HepG2 (cell line): Measurements from ENCODE around the gene PIP5K1C. TPM values are rescaled to one million over a fixed set of nuclear protein-coding genes. Genes with fewer than 3 reads are reported as not detected.

Source experiments
- ATAC-seq: fragments of 200-7000 bp; cut with Tn5 transposase; 3 replicates; pipeline ENCODE4 v1.9.1; 2020; ENCODE audit warnings: mild to moderate bottlenecking, moderate library complexity
- BruUV-seq: library from RNA; stranded (reverse); fragments of 400-500 nt; replicated peaks from 2 replicates; lab custom pipeline; 2021; lab: Mats Ljungman, UMichigan
- CTCF ChIA-PET: fragments of 300-600 bp; formaldehyde crosslinking; extraction: SDS; loops from one replicate; lab custom pipeline; 2021; ENCODE audit warnings: low total read pairs, inconsistent platforms, low intra/inter-chr PET ratio; lab: Yijun Ruan, JAX
- POLR2A ChIA-PET: fragments of 350-600 bp; sonication (Branson Sonifier 250); formaldehyde crosslinking; loops from one replicate; lab custom pipeline; 2020; ENCODE audit warnings: antibody characterized with exemption, inconsistent platforms; lab: Yijun Ruan, JAX
- DNase-seq: peaks from one replicate; pipeline ENCODE4 v3.0.0-alpha.2; 2015; ENCODE audit warnings: low spot score
- FAIRE-seq: peaks from 3 replicates; lab custom pipeline; 2011; peaks lifted over from hg19 to GRCh38; lab: Jason Lieb, UNC
- H2AFZ ChIP-seq: one replicate; pipeline ENCODE4 v1.6.1; 2011; ENCODE audit warnings: low read length, inconsistent platforms
- H3K27ac ChIP-seq: fragments of 300-600 bp; 3 replicates; pipeline ENCODE4 v1.8.0; 2011; ENCODE audit warnings: mixed run types, mild to moderate bottlenecking, mixed read lengths, low read length, inconsistent platforms; ENCODE audit not compliant: insufficient read depth; ENCODE audit errors: extremely low read length
- H3K27me3 ChIP-seq, 2 experiments: fragments of 200-600 bp in 1 of 2; 2 replicates in 1 of 2; 3 replicates in 1 of 2; pipeline versions ENCODE4 v1.6.0 to v1.8.0; 2011; ENCODE audit warnings: low read length in 2 of 2, mild to moderate bottlenecking in 2 of 2, moderate library complexity in 2 of 2, inconsistent platforms in 1 of 2; ENCODE audit not compliant: insufficient read depth in 2 of 2, control insufficient read depth in 1 of 2
- H3K36me3 ChIP-seq, 2 experiments: fragments of 200-600 bp in 1 of 2; replicated peaks in 1 of 2; 2 replicates in 1 of 2; 3 replicates in 1 of 2; pipeline versions ENCODE4 v1.5.1 to v1.8.0; 2011; ENCODE audit warnings: low read length in 2 of 2, inconsistent platforms in 1 of 2; ENCODE audit not compliant: insufficient read depth in 2 of 2, control insufficient read depth in 1 of 2
- H3K4me1 ChIP-seq: 2 replicates; pipeline ENCODE4 v1.5.1; 2012; ENCODE audit warnings: low read length, inconsistent platforms; ENCODE audit not compliant: insufficient read depth
- H3K4me2 ChIP-seq: 2 replicates; pipeline ENCODE4 v1.6.0; 2011; ENCODE audit warnings: low read depth, low read length, inconsistent platforms
- H3K4me3 ChIP-seq, 3 experiments: fragments of 200-600 bp in 1 of 3; sonication (generic), shearing (Covaris generic) in 1 of 3; replicated peaks in 1 of 3; 2 replicates each; pipeline ENCODE4 v1.5.1; 2011 to 2016; ENCODE audit warnings: low read length in 3 of 3, inconsistent platforms in 2 of 3, low read depth in 2 of 3, mild to moderate bottlenecking in 2 of 3, control low read depth in 1 of 3, mixed read lengths in 1 of 3; ENCODE audit not compliant: insufficient read depth in 1 of 3
- H3K79me2 ChIP-seq: one replicate; pipeline ENCODE4 v1.6.1; 2011; ENCODE audit warnings: low read length, inconsistent platforms; ENCODE audit not compliant: insufficient read depth
- H3K9ac ChIP-seq: 2 replicates; pipeline ENCODE4 v1.6.0; 2011; ENCODE audit warnings: mild to moderate bottlenecking, low read depth, low read length, inconsistent platforms; ENCODE audit not compliant: insufficient read depth
- H3K9me3 ChIP-seq: 2 replicates; pipeline ENCODE4 v1.5.1; 2012; ENCODE audit warnings: mild to moderate bottlenecking, low read length
- H4K20me1 ChIP-seq: 2 replicates; pipeline ENCODE4 v1.6.0; 2011; ENCODE audit warnings: inconsistent platforms, mild to moderate bottlenecking, low read length, moderate library complexity; ENCODE audit not compliant: insufficient read depth
- DMAP1 ChIP-seq: IDR thresholded peaks from 2 replicates; pipeline ENCODE4 v1.6.1; 2016
- MED1 ChIP-seq: sonication (generic); formaldehyde crosslinking; IDR thresholded peaks from 2 replicates; pipeline ENCODE4 v1.4.0; 2020; ENCODE audit warnings: missing genetic modification reagents
- MEF2D ChIP-seq: sonication (generic); formaldehyde crosslinking; IDR thresholded peaks from 2 replicates; pipeline ENCODE4 v1.5.1; 2020; ENCODE audit warnings: mild to moderate bottlenecking, missing genetic modification reagents
- MZF1 ChIP-seq: sonication (generic); formaldehyde crosslinking; IDR thresholded peaks from 2 replicates; pipeline ENCODE4 v1.8.1; 2023; ENCODE audit warnings: mild to moderate bottlenecking, missing genetic modification reagents, borderline replicate concordance
- SETDB1 ChIP-seq: sonication (generic); formaldehyde crosslinking; IDR thresholded peaks from 2 replicates; pipeline ENCODE4 v1.5.1; 2020; ENCODE audit warnings: missing genetic modification reagents, mild to moderate bottlenecking, borderline replicate concordance
- SIX4 ChIP-seq: sonication (generic); formaldehyde crosslinking; IDR thresholded peaks from 2 replicates; pipeline ENCODE4 v1.4.0; 2020; ENCODE audit warnings: missing genetic modification reagents
- SP140L ChIP-seq: sonication (generic); formaldehyde crosslinking; IDR thresholded peaks from 2 replicates; pipeline ENCODE4 v1.4.0; 2020; ENCODE audit warnings: missing genetic modification reagents, borderline replicate concordance
- SRSF1 ChIP-seq: fragments of 200-400 bp; formaldehyde crosslinking; optimal IDR thresholded peaks from 2 replicates; pipeline ENCODE3; 2017; ENCODE audit warnings: mild to moderate bottlenecking, low read depth, low read length, moderate library complexity
- ZBTB20 ChIP-seq: sonication (generic); formaldehyde crosslinking; IDR thresholded peaks from 2 replicates; pipeline ENCODE4 v1.8.1; 2023; ENCODE audit warnings: missing genetic modification reagents, low read depth, mild to moderate bottlenecking, borderline replicate concordance
- ZBTB7A ChIP-seq: sonication (generic); formaldehyde crosslinking; IDR thresholded peaks from 2 replicates; pipeline ENCODE4 v1.8.0; 2022; ENCODE audit warnings: mild to moderate bottlenecking, missing genetic modification reagents
- ZNF136 ChIP-seq: sonication (generic); formaldehyde crosslinking; IDR thresholded peaks from 2 replicates; pipeline ENCODE4 v1.8.1; 2022; ENCODE audit warnings: low read depth, mild to moderate bottlenecking, moderate library complexity, missing genetic modification reagents
- ZNF256 ChIP-seq: sonication (generic); formaldehyde crosslinking; conservative IDR thresholded peaks from 2 replicates; pipeline ENCODE4 v1.4.0; 2020; ENCODE audit warnings: missing genetic modification reagents
- ZNF530 ChIP-seq: sonication (generic); formaldehyde crosslinking; IDR thresholded peaks from 2 replicates; pipeline ENCODE4 v1.5.0; 2020; ENCODE audit warnings: low read depth, mild to moderate bottlenecking, missing genetic modification reagents
- ZNF644 ChIP-seq: IDR thresholded peaks from 2 replicates; pipeline ENCODE4 v1.6.1; 2016; ENCODE audit warnings: low read depth
- ZNF724P ChIP-seq: sonication (generic); formaldehyde crosslinking; IDR thresholded peaks from 2 replicates; pipeline ENCODE4 v1.8.0; 2022; ENCODE audit warnings: missing genetic modification reagents, borderline replicate concordance
- ZNF883 ChIP-seq: sonication (generic); formaldehyde crosslinking; IDR thresholded peaks from 2 replicates; pipeline ENCODE4 v1.5.1; 2020; ENCODE audit warnings: mild to moderate bottlenecking, missing genetic modification reagents; ENCODE audit errors: not compliant biosample characterization
- WGBS: methylation state at CpG from one replicate; pipeline ENCODE4 v1.1.6; 2017; ENCODE audit warnings: low lambda C conversion rate; 5-methylcytosine and 5-hydroxymethylcytosine counted together
- in situ Hi-C: cut with HindIII; loops from 2 replicates; pipeline ENCODE4 v1.10.0; 2017; ENCODE audit warnings: low pct_unique_long_range_greater_than_20kb; ENCODE audit not compliant: extremely low pct_ligation_motif_present
- intact Hi-C: fragments of 100-400 bp; cut with micrococcal nuclease; formaldehyde crosslinking; loops from one replicate; pipeline ENCODE4 v1.10.0; 2022; ENCODE audit not compliant: unreplicated experiment
- polyA plus RNA-seq, 8 experiments: library from polyadenylated mRNA; depleted of rRNA in 3 of 8; stranded (reverse) in 7 of 8; unstranded in 1 of 8; fragments of >200 nt; fragmentation: Illumina TruSeq in 4 of 8; extraction: Trizol in 4 of 8; gene quantifications; 2 replicates each; pipeline versions ENCODE4 v1.2.1 to v1.2.3, GENCODE V29; 2011 to 2016; ENCODE audit warnings: low read depth in 4 of 8, missing spikeins in 1 of 8, mixed read lengths in 1 of 8; ENCODE audit not compliant: insufficient read depth in 1 of 8
- total RNA-seq, 5 experiments: library from RNA; depleted of rRNA; stranded (reverse); fragments of >200 nt; fragmentation: Illumina TruSeq; extraction: Trizol; gene quantifications; 2 replicates each; pipeline ENCODE4 v1.2.3, GENCODE V29; 2016; ENCODE audit warnings: low read depth in 1 of 5

Gene PIP5K1C
- total and polyA plus RNA-seq, 2 of the 13 experiments (the other 11 are each of a cell fraction or from before 2014, with no cell fraction given), result 3.6 to 4.3 TPM

- TF ChIP-seq MEF2D (CRISPR knock-in tag) (no peak), MED1 (CRISPR knock-in tag) (no peak), SIX4 (CRISPR knock-in tag) (no peak), ZNF256 (CRISPR knock-in tag) (no peak), ZNF724P (CRISPR knock-in tag) (0 out of 2 replicates have a peak, but pooled peaks have one; percentile 46), ZNF883 (CRISPR knock-in tag) (peak; percentile 35), ZNF530 (CRISPR knock-in tag) (no peak), SRSF1 (peak; percentile 55), DMAP1 (peak; percentile 53; the same call in 1 of the 2 replicates), ZBTB7A (CRISPR knock-in tag) (no peak), SP140L (CRISPR knock-in tag) (no peak)
Measured at GRCh38 chr19:3668331-3669081, 31.8 kb downstream of the PIP5K1C start (continued).

- in situ Hi-C loops, result no loop called here
- no TSS peak for BruUV-seq
- H3K27ac ChIP-seq, result peak overlapping the region; percentile 38
- FAIRE-seq, result no peak
- no peak overlapping the region for H3K4me2 ChIP-seq
- peaks cover 0 to 16% of the 10 kb centered on the region in 2 experiments; a peak in 4 of 5 replicates for H3K36me3 ChIP-seq
- H3K9me3 ChIP-seq, result no peaks in the 10 kb centered on the region
- ATAC-seq, result no peak
- H4K20me1 ChIP-seq, result no peaks in the 10 kb centered on the region
- intact Hi-C loops, result loop anchor here (5.0 kb wide), 1 partner anchor 35 kb away; the partner anchor contains the start of gene PIP5K1C
- DNase-seq, result no peak
- H3K4me3 ChIP-seq, result no peak overlapping the region
- no peak overlapping the region for H2AFZ ChIP-seq
- ChIA-PET POLR2A (interaction anchor here (0.6 kb wide), 1 partner anchor 41 kb away, joined by 3 read pairs; no protein-coding TSS in a partner anchor), CTCF (interaction anchor here (1.5 kb wide), 1 partner anchor 38 kb away, joined by 4 read pairs; no protein-coding TSS in a partner anchor)
- TF ChIP-seq ZBTB20 (no peak), SETDB1 (no peak), ZNF644 (CRISPR knock-in tag) (no peak), MZF1 (no peak), ZNF136 (CRISPR knock-in tag) (no peak), ZNF256 (CRISPR knock-in tag) (no peak)
- H3K4me1 ChIP-seq, result peaks cover 21% of the 10 kb centered on the region
- no CpG with 5 or more reads among the region's 17 CpGs for WGBS
- no peaks in the 10 kb centered on the region for H3K79me2 ChIP-seq
- H3K9ac ChIP-seq, result no peak overlapping the region
- H3K27me3 ChIP-seq, result no peaks in the 10 kb centered on the region
Measured at GRCh38 chr19:3667766-3668165, 32.5 kb downstream of the PIP5K1C start.
